ENCODE results near the gene CSRNP2.

CSRNP2 gene

GRCh38 chr12:51076236-51076930 lies 7.0 kb downstream of the CSRNP2 start:
- DNase-seq = no peak

- no peak for DNase-seq
These were observed 8.0 kb downstream of the CSRNP2 start for GRCh38 chr12:51075390-51075789.

GRCh38 chr12:51071663-51072062 lies 11.7 kb downstream of the CSRNP2 start:
- DNase-seq = no peak

GRCh38 chr12:51070004-51070403 lies 13.4 kb downstream of the CSRNP2 start:
- DNase-seq = peak; percentile 66

GRCh38 chr12:51067771-51068170 lies 15.6 kb downstream of the CSRNP2 start:
- DNase-seq = no peak

GRCh38 chr12:51067229-51067628 lies 16.2 kb downstream of the CSRNP2 start:
- DNase-seq = no peak

GRCh38 chr12:51065530-51065929 lies 17.9 kb downstream of the CSRNP2 start:
- no peak for DNase-seq

GRCh38 chr12:51062631-51063397 lies 20.6 kb downstream of the CSRNP2 start:
- no peak for DNase-seq

GRCh38 chr12:51059086-51059485 lies 24.3 kb downstream of the CSRNP2 start:
- no peak for DNase-seq

GRCh38 chr12:51056242-51056641 lies 27.2 kb downstream of the CSRNP2 start:
- DNase-seq = no peak

GRCh38 chr12:51055060-51055459 lies 28.3 kb downstream of the CSRNP2 start:
- no peak for DNase-seq

GRCh38 chr12:51051787-51052186 lies 31.6 kb downstream of the CSRNP2 start:
- DNase-seq = no peak

GRCh38 chr12:51049525-51049924 lies 33.9 kb downstream of the CSRNP2 start:
- DNase-seq = no peak

GRCh38 chr12:51048661-51049251 lies 34.6 kb downstream of the CSRNP2 start:
- DNase-seq = peak; percentile 44

GRCh38 chr12:51047655-51048540 lies 35.5 kb downstream of the CSRNP2 start, which contains the start of gene LETMD1:
TSS of gene LETMD1 (plus strand) at chr12:51048327. CDS start at chr12:51048357, 30 bp downstream.
- DNase-seq = peak; percentile 99

- DNase-seq = no peak
These were observed 47.1 kb downstream of the CSRNP2 start for GRCh38 chr12:51036279-51036678.

- no peak for DNase-seq
These were observed 49.8 kb downstream of the CSRNP2 start for GRCh38 chr12:51033457-51034089.

- no peak for DNase-seq
These were observed 50.3 kb downstream of the CSRNP2 start for GRCh38 chr12:51033048-51033447.

- DNase-seq = no peak
These were observed 54.6 kb downstream of the CSRNP2 start for GRCh38 chr12:51028813-51029150.

- peak; percentile 91 for DNase-seq
These were observed 55.1 kb downstream of the CSRNP2 start for GRCh38 chr12:51028126-51028812.

- no peak for DNase-seq
These were observed 56.0 kb downstream of the CSRNP2 start for GRCh38 chr12:51027342-51027835.

Data from NCI-H82 (cell line).